HEK293 (cell line): Measurements from ENCODE around the gene RNF227.

Experiments
- ATF2 ChIP-seq: fragments of 450-650 bp; formaldehyde crosslinking; IDR thresholded peaks from 2 replicates; pipeline ENCODE4 v1.5.1; 2016; ENCODE audit warnings: missing biosample characterization, missing genetic modification characterization, low read depth
- GLI2 ChIP-seq: fragments of 450-650 bp; formaldehyde crosslinking; IDR thresholded peaks from 2 replicates; pipeline ENCODE4; 2017; ENCODE audit warnings: missing biosample characterization, missing genetic modification characterization, low read depth, borderline replicate concordance
- OSR2 ChIP-seq: fragments of 450-650 bp; formaldehyde crosslinking; IDR thresholded peaks from 2 replicates; pipeline ENCODE4 v1.5.1; 2016; ENCODE audit warnings: missing biosample characterization, missing genetic modification characterization
- SALL2 ChIP-seq: fragments of 450-650 bp; formaldehyde crosslinking; IDR thresholded peaks from 2 replicates; pipeline ENCODE4 v1.5.0; 2017; ENCODE audit warnings: missing biosample characterization, mild to moderate bottlenecking, missing genetic modification characterization, borderline replicate concordance
- SETDB1 ChIP-seq: IDR thresholded peaks from one replicate; pipeline ENCODE4 v1.6.1; 2017; ENCODE audit warnings: mild to moderate bottlenecking, low read length, moderate library complexity, mixed read lengths; ENCODE audit not compliant: insufficient read length
- SP7 ChIP-seq: fragments of 450-650 bp; formaldehyde crosslinking; IDR thresholded peaks from 2 replicates; pipeline ENCODE4 v1.5.1; 2016; ENCODE audit warnings: missing biosample characterization, missing genetic modification characterization
- YY1 ChIP-seq: fragments of 450-650 bp; formaldehyde crosslinking; IDR thresholded peaks from 2 replicates; pipeline ENCODE4 v1.5.1; 2018; ENCODE audit warnings: missing biosample characterization, missing genetic modification characterization
- ZBTB8A ChIP-seq: fragments of 450-650 bp; formaldehyde crosslinking; IDR thresholded peaks from 2 replicates; pipeline ENCODE4 v1.5.1; 2016; ENCODE audit warnings: missing biosample characterization, missing genetic modification characterization
- ZFP3 ChIP-seq: fragments of 450-650 bp; formaldehyde crosslinking; IDR thresholded peaks from 2 replicates; pipeline ENCODE4 v1.5.1; 2016; ENCODE audit warnings: low read depth, missing biosample characterization, missing genetic modification characterization
- ZFP41 ChIP-seq: fragments of 450-650 bp; formaldehyde crosslinking; IDR thresholded peaks from 2 replicates; pipeline ENCODE4 v1.5.1; 2016; ENCODE audit warnings: missing biosample characterization, missing genetic modification characterization, borderline replicate concordance
- ZNF114 ChIP-seq: fragments of 450-650 bp; formaldehyde crosslinking; IDR thresholded peaks from 2 replicates; pipeline ENCODE4 v1.5.0; 2017; ENCODE audit warnings: missing biosample characterization, missing genetic modification characterization
- ZNF133 ChIP-seq: fragments of 450-650 bp; formaldehyde crosslinking; IDR thresholded peaks from 2 replicates; pipeline ENCODE4 v1.5.1; 2016; ENCODE audit warnings: missing biosample characterization, missing genetic modification characterization
- ZNF146 ChIP-seq: fragments of 450-650 bp; formaldehyde crosslinking; IDR thresholded peaks from 2 replicates; pipeline ENCODE4 v1.5.1; 2016; ENCODE audit warnings: missing biosample characterization, missing genetic modification characterization
- ZNF148 ChIP-seq: fragments of 450-650 bp; formaldehyde crosslinking; IDR thresholded peaks from 2 replicates; pipeline ENCODE4 v1.5.0; 2017; ENCODE audit warnings: missing biosample characterization, missing genetic modification characterization, borderline replicate concordance
- ZNF174 ChIP-seq: fragments of 450-650 bp; formaldehyde crosslinking; IDR thresholded peaks from 2 replicates; pipeline ENCODE4 v1.5.0; 2017; ENCODE audit warnings: missing biosample characterization, mild to moderate bottlenecking, missing genetic modification characterization
- ZNF2 ChIP-seq: fragments of 450-650 bp; formaldehyde crosslinking; IDR thresholded peaks from 2 replicates; pipeline ENCODE4 v1.5.1; 2016; ENCODE audit warnings: missing biosample characterization, missing genetic modification characterization
- ZNF223 ChIP-seq: fragments of 450-650 bp; formaldehyde crosslinking; IDR thresholded peaks from 2 replicates; pipeline ENCODE4 v1.5.1; 2016; ENCODE audit warnings: missing biosample characterization, missing genetic modification characterization
- ZNF248 ChIP-seq: fragments of 450-650 bp; formaldehyde crosslinking; IDR thresholded peaks from 2 replicates; pipeline ENCODE4 v1.5.1; 2017; ENCODE audit warnings: missing biosample characterization, missing genetic modification characterization
- ZNF302 ChIP-seq: fragments of 450-650 bp; formaldehyde crosslinking; IDR thresholded peaks from 2 replicates; pipeline ENCODE4 v1.5.1; 2016; ENCODE audit warnings: missing biosample characterization, missing genetic modification characterization, low read depth
- ZNF391 ChIP-seq: fragments of 450-650 bp; formaldehyde crosslinking; IDR thresholded peaks from 2 replicates; pipeline ENCODE4 v1.5.1; 2016; ENCODE audit warnings: low read depth, missing biosample characterization, missing genetic modification characterization, borderline replicate concordance
- ZNF394 ChIP-seq: fragments of 450-650 bp; formaldehyde crosslinking; IDR thresholded peaks from 2 replicates; pipeline ENCODE4 v1.5.1; 2016; ENCODE audit warnings: missing biosample characterization, missing genetic modification characterization, mild to moderate bottlenecking, moderate library complexity, borderline replicate concordance
- ZNF423 ChIP-seq: fragments of 450-650 bp; formaldehyde crosslinking; IDR thresholded peaks from 2 replicates; pipeline ENCODE4 v1.5.1; 2016; ENCODE audit warnings: missing biosample characterization, missing genetic modification characterization
- ZNF521 ChIP-seq: fragments of 450-650 bp; formaldehyde crosslinking; IDR thresholded peaks from 2 replicates; pipeline ENCODE4 v1.5.1; 2017; ENCODE audit warnings: missing biosample characterization, mild to moderate bottlenecking, missing genetic modification characterization
- ZNF558 ChIP-seq: fragments of 450-650 bp; formaldehyde crosslinking; IDR thresholded peaks from 2 replicates; pipeline ENCODE4 v1.5.1; 2016; ENCODE audit warnings: missing biosample characterization, missing genetic modification characterization
- ZNF571 ChIP-seq: fragments of 450-650 bp; formaldehyde crosslinking; IDR thresholded peaks from 2 replicates; pipeline ENCODE4 v1.5.0; 2017; ENCODE audit warnings: missing biosample characterization, missing genetic modification characterization
- ZNF580 ChIP-seq: fragments of 450-650 bp; formaldehyde crosslinking; IDR thresholded peaks from 2 replicates; pipeline ENCODE4 v1.5.1; 2016; ENCODE audit warnings: missing biosample characterization, missing genetic modification characterization
- ZNF596 ChIP-seq: fragments of 450-650 bp; IDR thresholded peaks from 2 replicates; pipeline ENCODE4 v1.5.0; 2018; ENCODE audit warnings: missing biosample characterization, mild to moderate bottlenecking, missing genetic modification characterization, moderate library complexity
- ZNF624 ChIP-seq: fragments of 450-650 bp; formaldehyde crosslinking; IDR thresholded peaks from 2 replicates; pipeline ENCODE4 v1.5.1; 2017; ENCODE audit warnings: missing biosample characterization, missing genetic modification characterization
- ZNF639 ChIP-seq: fragments of 450-650 bp; formaldehyde crosslinking; IDR thresholded peaks from 2 replicates; pipeline ENCODE4 v1.5.1; 2016; ENCODE audit warnings: missing biosample characterization, missing genetic modification characterization
- ZNF785 ChIP-seq: fragments of 450-650 bp; formaldehyde crosslinking; IDR thresholded peaks from 2 replicates; pipeline ENCODE4 v1.5.1; 2016; ENCODE audit warnings: missing biosample characterization, missing genetic modification characterization
- TF ChIP-seq, protein P1 (sequence below): fragments of 450-650 bp; formaldehyde crosslinking; IDR thresholded peaks from 2 replicates; pipeline ENCODE4 v1.5.1; 2017; ENCODE audit warnings: missing biosample characterization, mild to moderate bottlenecking, missing genetic modification characterization, moderate library complexity
- TF ChIP-seq, protein P2 (sequence below): fragments of 450-650 bp; formaldehyde crosslinking; optimal IDR thresholded peaks from 2 replicates; pipeline ENCODE3; 2016; ENCODE audit warnings: missing biosample characterization, mild to moderate bottlenecking, missing genetic modification characterization

Gene RNF227

DNA sequence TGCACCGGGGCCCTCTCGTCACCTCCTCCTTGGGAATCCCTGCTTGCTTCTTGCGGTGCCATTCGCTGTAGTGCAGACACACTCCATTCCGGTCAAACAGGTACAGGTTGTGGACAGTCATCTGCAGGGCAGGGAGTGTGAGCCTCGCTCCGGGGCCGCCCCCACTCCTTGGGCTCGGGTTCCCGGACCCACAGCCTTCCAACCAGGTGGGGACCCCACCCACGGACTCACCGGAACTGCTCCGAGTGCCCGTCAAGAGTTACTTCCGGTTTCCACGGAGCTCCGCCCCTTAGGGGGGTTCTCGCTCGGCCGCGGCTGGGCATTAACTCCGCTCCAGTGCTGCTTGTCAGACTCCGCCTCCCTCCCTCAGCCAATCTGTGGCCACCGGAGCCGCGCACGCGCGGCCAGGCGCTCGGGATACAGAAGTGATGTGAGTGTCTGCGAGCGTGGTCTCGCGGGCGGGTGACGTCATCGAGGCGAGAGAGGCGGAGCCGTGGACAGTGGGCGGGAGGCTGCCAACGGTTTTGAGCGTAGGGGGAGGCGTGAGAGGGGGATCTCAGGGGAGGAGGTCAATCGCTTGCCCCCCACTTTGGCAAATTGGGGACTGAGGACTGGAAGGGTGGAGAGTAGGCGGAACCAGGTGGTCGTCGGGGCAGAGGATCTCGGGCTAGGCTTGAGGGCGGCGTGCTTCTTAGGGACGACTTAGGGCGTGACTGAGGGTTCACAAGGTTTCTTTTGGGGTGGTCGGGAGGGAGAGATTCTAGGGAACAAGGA, 15.8 kb upstream of the RNF227 start, which contains the start of the genes CNTROB and TRAPPC1 (continued):
- TF ChIP-seq, protein P1, sequence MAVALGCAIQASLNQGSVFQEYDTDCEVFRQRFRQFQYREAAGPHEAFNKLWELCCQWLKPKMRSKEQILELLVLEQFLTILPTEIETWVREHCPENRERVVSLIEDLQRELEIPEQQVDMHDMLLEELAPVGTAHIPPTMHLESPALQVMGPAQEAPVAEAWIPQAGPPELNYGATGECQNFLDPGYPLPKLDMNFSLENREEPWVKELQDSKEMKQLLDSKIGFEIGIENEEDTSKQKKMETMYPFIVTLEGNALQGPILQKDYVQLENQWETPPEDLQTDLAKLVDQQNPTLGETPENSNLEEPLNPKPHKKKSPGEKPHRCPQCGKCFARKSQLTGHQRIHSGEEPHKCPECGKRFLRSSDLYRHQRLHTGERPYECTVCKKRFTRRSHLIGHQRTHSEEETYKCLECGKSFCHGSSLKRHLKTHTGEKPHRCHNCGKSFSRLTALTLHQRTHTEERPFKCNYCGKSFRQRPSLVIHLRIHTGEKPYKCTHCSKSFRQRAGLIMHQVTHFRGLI (tag by site-specific recombination), result no peak
- no peak for TF ChIP-seq ZFP3 (tag by site-specific recombination)
- TF ChIP-seq SETDB1, result no peak
- TF ChIP-seq ZNF302, result 0 out of 2 replicates have a peak, but pooled peaks have one; percentile 13
- TF ChIP-seq ZNF423 (tag by site-specific recombination), result no peak
- no peak for TF ChIP-seq GLI2 (tag by site-specific recombination)
- peak; percentile 81; the same call in 1 of the 2 replicates for TF ChIP-seq ZNF639 (tag by site-specific recombination)
- no peak for TF ChIP-seq ZNF174
- no peak; the same call in 1 of the 2 replicates for TF ChIP-seq ZNF558
- no peak for TF ChIP-seq YY1 (tag by site-specific recombination)
- TF ChIP-seq ZNF571 (tag by site-specific recombination), result no peak
- no peak for TF ChIP-seq ZNF521 (tag by site-specific recombination)
- TF ChIP-seq ZNF133 (tag by site-specific recombination), result no peak
- TF ChIP-seq ATF2 (tag by site-specific recombination), result peak; percentile 100
- 0 out of 2 replicates have a peak, but pooled peaks have one; percentile 31 for TF ChIP-seq OSR2 (tag by site-specific recombination)
- TF ChIP-seq ZFP41, result no peak
- TF ChIP-seq ZNF2, result peak; percentile 33
- peak; percentile 54; the same call in 1 of the 2 replicates for TF ChIP-seq ZNF394 (tag by site-specific recombination)
- peak; percentile 74 for TF ChIP-seq ZNF146 (tag by site-specific recombination)
- no peak for TF ChIP-seq ZNF596 (tag by site-specific recombination)
- no peak for TF ChIP-seq ZNF114
- no peak for TF ChIP-seq SALL2 (tag by site-specific recombination)
- no peak for TF ChIP-seq ZNF223 (tag by site-specific recombination)
- TF ChIP-seq, protein P2, sequence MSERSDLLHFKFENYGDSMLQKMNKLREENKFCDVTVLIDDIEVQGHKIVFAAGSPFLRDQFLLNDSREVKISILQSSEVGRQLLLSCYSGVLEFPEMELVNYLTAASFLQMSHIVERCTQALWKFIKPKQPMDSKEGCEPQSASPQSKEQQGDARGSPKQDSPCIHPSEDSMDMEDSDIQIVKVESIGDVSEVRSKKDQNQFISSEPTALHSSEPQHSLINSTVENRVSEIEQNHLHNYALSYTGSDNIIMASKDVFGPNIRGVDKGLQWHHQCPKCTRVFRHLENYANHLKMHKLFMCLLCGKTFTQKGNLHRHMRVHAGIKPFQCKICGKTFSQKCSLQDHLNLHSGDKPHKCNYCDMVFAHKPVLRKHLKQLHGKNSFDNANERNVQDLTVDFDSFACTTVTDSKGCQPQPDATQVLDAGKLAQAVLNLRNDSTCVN (tag by site-specific recombination), result peak; percentile 95
- TF ChIP-seq ZNF391 (tag by site-specific recombination), result peak; percentile 94; the same call in 1 of the 2 replicates
- TF ChIP-seq ZNF785 (tag by site-specific recombination), result peak; percentile 90
- no peak for TF ChIP-seq ZNF248 (tag by site-specific recombination)
- TF ChIP-seq ZBTB8A (tag by site-specific recombination), result 0 out of 2 replicates have a peak, but pooled peaks have one; percentile 55
- 0 out of 2 replicates have a peak, but pooled peaks have one; percentile 9 for TF ChIP-seq ZNF580 (tag by site-specific recombination)
- TF ChIP-seq SP7 (tag by site-specific recombination), result peak; percentile 96
- no peak for TF ChIP-seq ZNF148 (tag by site-specific recombination)
- no peak for TF ChIP-seq ZNF624 (tag by site-specific recombination)
